Measurements from ENCODE around the gene REPS2. TPM values are rescaled to one million over a fixed set of nuclear protein-coding genes. Genes with fewer than 3 reads are reported as not detected.

REPS2 gene
- polyA plus RNA-seq, 2 donors: 0.51 to 1.3 TPM

- no peaks in the 10 kb centered on the region for H3K4me1 ChIP-seq (ENCODE audit: control insufficient read depth in 2 of 2, insufficient read depth in 2 of 2, low read length in 1 of 2)
- WGBS, 2 donors: 32 to 40% methylated on average over 7 of the region's 7 CpGs
Measured at GRCh38 chrX:17082831-17083230, 136.4 kb downstream of the REPS2 start.

DNA sequence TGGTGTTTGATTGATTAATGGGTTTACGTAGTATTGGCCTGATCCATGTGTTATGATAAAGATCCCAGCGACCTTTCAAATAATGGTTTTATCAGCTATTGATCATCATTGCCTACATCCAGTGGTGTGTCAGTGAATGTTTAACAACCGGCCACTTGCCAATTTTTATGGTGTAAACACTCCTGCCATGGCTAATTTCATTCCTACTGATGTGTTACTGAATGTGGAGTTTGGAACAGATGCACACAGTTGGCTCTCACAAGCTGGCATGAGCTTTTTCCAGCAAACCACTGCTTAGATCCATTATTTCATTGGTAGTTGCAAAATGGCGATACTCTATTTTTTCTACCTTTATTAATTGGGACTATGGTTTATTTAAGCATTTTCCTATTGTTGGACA lies 139.9 kb downstream of the REPS2 start:
- Histone ChIP-seq H3K27ac (ENCODE audit: low read depth in 2 of 2, low read length in 1 of 2) (no peak overlapping the region), H3K36me3 (ENCODE audit: control insufficient read depth in 2 of 2, insufficient read depth in 2 of 2, low read length in 1 of 2) (no peaks in the 10 kb centered on the region), H3K4me3 (ENCODE audit: low read depth in 1 of 2, low read length in 2 of 2) (no peak overlapping the region), H3K27me3 (ENCODE audit: control insufficient read depth in 1 of 2, insufficient read depth in 2 of 2, low read length in 2 of 2) (peaks cover 0 to 3% of the 10 kb centered on the region in 2 donors), H3K9me3 (ENCODE audit: control insufficient read depth in 2 of 2, insufficient read depth in 1 of 2, low read depth in 1 of 2, low read length in 1 of 2) (no peaks in the 10 kb centered on the region), H3K4me1 (ENCODE audit: control insufficient read depth in 2 of 2, insufficient read depth in 2 of 2, low read length in 1 of 2) (no peaks in the 10 kb centered on the region)
- 86 to 93% methylated on average over 4 of the region's 4 CpGs for WGBS, 2 donors

More at GRCh38 chrX:17082831-17083230, 136.4 kb downstream of the REPS2 start:
- Histone ChIP-seq H3K4me3 (ENCODE audit: low read depth in 1 of 2, low read length in 2 of 2) (no peak overlapping the region), H3K9me3 (ENCODE audit: control insufficient read depth in 2 of 2, insufficient read depth in 1 of 2, low read depth in 1 of 2, low read length in 1 of 2) (no peaks in the 10 kb centered on the region), H3K27ac (ENCODE audit: low read depth in 2 of 2, low read length in 1 of 2) (no peak overlapping the region), H3K36me3 (ENCODE audit: control insufficient read depth in 2 of 2, insufficient read depth in 2 of 2, low read length in 1 of 2) (no peaks in the 10 kb centered on the region), H3K27me3 (ENCODE audit: control insufficient read depth in 1 of 2, insufficient read depth in 2 of 2, low read length in 2 of 2) (peaks cover 0 to 3% of the 10 kb centered on the region in 2 donors)

- peaks cover 0 to under 1% of the 10 kb centered on the region in 2 donors for H3K9me3 ChIP-seq (ENCODE audit: control insufficient read depth in 2 of 2, insufficient read depth in 1 of 2, low read depth in 1 of 2, low read length in 1 of 2)
- no peak overlapping the region for H3K4me3 ChIP-seq (ENCODE audit: low read depth in 1 of 2, low read length in 2 of 2)
- no peaks in the 10 kb centered on the region for H3K4me1 ChIP-seq (ENCODE audit: control insufficient read depth in 2 of 2, insufficient read depth in 2 of 2, low read length in 1 of 2)
- H3K27ac ChIP-seq (ENCODE audit: low read depth in 2 of 2, low read length in 1 of 2): no peak overlapping the region
- peaks cover 0 to 3% of the 10 kb centered on the region in 2 donors for H3K27me3 ChIP-seq (ENCODE audit: control insufficient read depth in 1 of 2, insufficient read depth in 2 of 2, low read length in 2 of 2)
- H3K36me3 ChIP-seq (ENCODE audit: control insufficient read depth in 2 of 2, insufficient read depth in 2 of 2, low read length in 1 of 2): no peaks in the 10 kb centered on the region
Measured at GRCh38 chrX:17095161-17095560, 148.7 kb downstream of the REPS2 start.

GRCh38 chrX:17098516-17099247 lies 152.2 kb downstream of the REPS2 start:
- peaks cover 0 to 2% of the 10 kb centered on the region in 2 donors for H3K9me3 ChIP-seq (ENCODE audit: control insufficient read depth in 2 of 2, insufficient read depth in 1 of 2, low read depth in 1 of 2, low read length in 1 of 2)
- peaks cover 0 to 3% of the 10 kb centered on the region in 2 donors for H3K27me3 ChIP-seq (ENCODE audit: control insufficient read depth in 1 of 2, insufficient read depth in 2 of 2, low read length in 2 of 2)
- WGBS, 2 donors: 57 to 100% methylated on average over 1 of the region's 1 CpG
- no peak overlapping the region for H3K4me3 ChIP-seq (ENCODE audit: low read depth in 1 of 2, low read length in 2 of 2)
- no peaks in the 10 kb centered on the region for H3K36me3 ChIP-seq (ENCODE audit: control insufficient read depth in 2 of 2, insufficient read depth in 2 of 2, low read length in 1 of 2)
- H3K27ac ChIP-seq (ENCODE audit: low read depth in 2 of 2, low read length in 1 of 2): no peak overlapping the region
- no peaks in the 10 kb centered on the region for H3K4me1 ChIP-seq (ENCODE audit: control insufficient read depth in 2 of 2, insufficient read depth in 2 of 2, low read length in 1 of 2)

DNA sequence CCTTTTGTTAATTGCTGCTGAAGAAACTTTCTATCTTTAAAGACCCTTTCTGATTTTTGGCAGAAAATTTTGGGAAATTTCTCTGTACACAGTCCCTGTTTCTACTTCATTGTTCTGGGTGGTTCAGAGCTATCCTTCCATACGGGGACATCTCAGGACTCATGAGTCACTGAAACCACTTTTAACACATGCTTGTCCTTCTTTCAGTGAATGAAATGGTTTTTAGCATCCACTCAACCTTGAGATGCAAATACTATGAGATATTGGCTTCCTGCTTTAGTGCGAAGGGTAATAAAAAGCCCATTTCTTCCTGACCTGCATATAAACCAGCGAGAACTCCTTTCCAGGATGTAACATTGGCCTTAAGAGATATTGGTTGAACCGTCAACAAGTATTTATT lies 158.0 kb downstream of the REPS2 start:
- Histone ChIP-seq H3K27ac (ENCODE audit: low read depth in 2 of 2, low read length in 1 of 2) (no peak overlapping the region), H3K9me3 (ENCODE audit: control insufficient read depth in 2 of 2, insufficient read depth in 1 of 2, low read depth in 1 of 2, low read length in 1 of 2) (peaks cover 0 to 2% of the 10 kb centered on the region in 2 donors), H3K27me3 (ENCODE audit: control insufficient read depth in 1 of 2, insufficient read depth in 2 of 2, low read length in 2 of 2) (no peaks in the 10 kb centered on the region), H3K36me3 (ENCODE audit: control insufficient read depth in 2 of 2, insufficient read depth in 2 of 2, low read length in 1 of 2) (no peaks in the 10 kb centered on the region), H3K4me3 (ENCODE audit: low read depth in 1 of 2, low read length in 2 of 2) (no peak overlapping the region), H3K4me1 (ENCODE audit: control insufficient read depth in 2 of 2, insufficient read depth in 2 of 2, low read length in 1 of 2) (no peaks in the 10 kb centered on the region)
- 64 to 82% methylated on average over 4 of the region's 4 CpGs for whole genome bisulfite sequencing, 2 donors

DNA sequence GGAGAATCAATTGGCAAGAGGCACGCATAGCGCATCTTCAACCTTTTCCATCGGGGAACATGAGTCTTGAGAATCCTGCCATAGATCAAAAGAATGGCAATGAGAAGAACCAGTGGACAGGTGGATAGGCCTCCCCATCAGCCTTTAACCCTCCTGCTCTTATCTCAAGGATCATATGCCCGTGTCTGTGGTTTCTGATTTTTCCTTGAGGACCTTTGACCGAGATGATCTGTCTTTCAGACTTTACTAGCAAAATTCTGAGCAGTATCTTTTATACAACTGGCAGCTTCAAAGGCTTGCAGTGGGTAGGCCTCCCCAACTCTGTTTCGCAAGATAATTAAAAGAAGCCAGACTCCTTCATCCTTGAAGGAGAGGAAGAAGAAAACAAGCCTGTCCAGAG lies 174.4 kb downstream of the REPS2 start:
- Histone ChIP-seq H3K4me3 (ENCODE audit: low read depth in 1 of 2, low read length in 2 of 2) (no peak overlapping the region), H3K4me1 (ENCODE audit: control insufficient read depth in 2 of 2, insufficient read depth in 2 of 2, low read length in 1 of 2) (no peaks in the 10 kb centered on the region), H3K27ac (ENCODE audit: low read depth in 2 of 2, low read length in 1 of 2) (no peak overlapping the region), H3K27me3 (ENCODE audit: control insufficient read depth in 1 of 2, insufficient read depth in 2 of 2, low read length in 2 of 2) (no peaks in the 10 kb centered on the region), H3K36me3 (ENCODE audit: control insufficient read depth in 2 of 2, insufficient read depth in 2 of 2, low read length in 1 of 2) (no peaks in the 10 kb centered on the region), H3K9me3 (ENCODE audit: control insufficient read depth in 2 of 2, insufficient read depth in 1 of 2, low read depth in 1 of 2, low read length in 1 of 2) (peaks cover 0 to 5% of the 10 kb centered on the region in 2 donors)
- 77 to 87% methylated on average over 6 of the region's 6 CpGs for WGBS, 2 donors

DNA sequence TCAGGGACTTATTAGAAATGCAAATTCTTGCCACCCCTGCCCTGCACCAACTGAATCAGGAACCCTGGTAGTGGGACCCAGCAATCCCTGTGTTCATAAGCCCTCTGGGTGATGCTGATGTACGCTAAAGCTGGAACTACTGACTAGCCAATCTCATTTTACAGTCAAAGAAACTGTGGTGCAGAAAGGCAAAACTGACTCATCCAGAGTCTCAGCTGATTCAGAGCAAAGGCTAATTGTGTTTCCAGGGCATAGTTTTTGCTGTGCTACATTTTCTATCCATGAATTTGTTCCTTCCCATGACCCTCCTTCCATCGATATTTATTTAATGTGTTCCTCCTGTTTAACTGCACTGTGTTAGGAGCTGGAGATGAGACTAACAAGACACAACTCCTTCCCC lies 207.5 kb downstream of the REPS2 start:
- H3K27ac ChIP-seq (ENCODE audit: low read depth in 2 of 2, low read length in 1 of 2): no peak overlapping the region
- no peaks in the 10 kb centered on the region for H3K9me3 ChIP-seq (ENCODE audit: control insufficient read depth in 2 of 2, insufficient read depth in 1 of 2, low read depth in 1 of 2, low read length in 1 of 2)
- WGBS, 2 donors: 80 to 90% methylated on average over 2 of the region's 2 CpGs
- H3K4me1 ChIP-seq (ENCODE audit: control insufficient read depth in 2 of 2, insufficient read depth in 2 of 2, low read length in 1 of 2): no peaks in the 10 kb centered on the region
- H3K36me3 ChIP-seq (ENCODE audit: control insufficient read depth in 2 of 2, insufficient read depth in 2 of 2, low read length in 1 of 2): no peaks in the 10 kb centered on the region
- no peak overlapping the region for H3K4me3 ChIP-seq (ENCODE audit: low read depth in 1 of 2, low read length in 2 of 2)
- peaks cover 0 to 4% of the 10 kb centered on the region in 2 donors for H3K27me3 ChIP-seq (ENCODE audit: control insufficient read depth in 1 of 2, insufficient read depth in 2 of 2, low read length in 2 of 2)

GRCh38 chrX:17160975-17161374 lies 214.5 kb downstream of the REPS2 start:
- H3K4me1 ChIP-seq (ENCODE audit: control insufficient read depth in 2 of 2, insufficient read depth in 2 of 2, low read length in 1 of 2): no peaks in the 10 kb centered on the region
- no peak overlapping the region for H3K4me3 ChIP-seq (ENCODE audit: low read depth in 1 of 2, low read length in 2 of 2)
- no peaks in the 10 kb centered on the region for H3K9me3 ChIP-seq (ENCODE audit: control insufficient read depth in 2 of 2, insufficient read depth in 1 of 2, low read depth in 1 of 2, low read length in 1 of 2)
- no peaks in the 10 kb centered on the region for H3K27me3 ChIP-seq (ENCODE audit: control insufficient read depth in 1 of 2, insufficient read depth in 2 of 2, low read length in 2 of 2)
- 96 to 97% methylated on average over 1 of the region's 1 CpG for WGBS, 2 donors
- H3K36me3 ChIP-seq (ENCODE audit: control insufficient read depth in 2 of 2, insufficient read depth in 2 of 2, low read length in 1 of 2): no peaks in the 10 kb centered on the region
- H3K27ac ChIP-seq (ENCODE audit: low read depth in 2 of 2, low read length in 1 of 2): no peak overlapping the region

- 61 to 74% methylated on average over 1 of the region's 1 CpG for WGBS, 2 donors
Measured at GRCh38 chrX:17161991-17162390, 215.5 kb downstream of the REPS2 start.

GRCh38 chrX:17164079-17164478 lies 217.6 kb downstream of the REPS2 start:
- Histone ChIP-seq H3K36me3 (ENCODE audit: control insufficient read depth in 2 of 2, insufficient read depth in 2 of 2, low read length in 1 of 2) (no peaks in the 10 kb centered on the region), H3K27me3 (ENCODE audit: control insufficient read depth in 1 of 2, insufficient read depth in 2 of 2, low read length in 2 of 2) (no peaks in the 10 kb centered on the region), H3K4me3 (ENCODE audit: low read depth in 1 of 2, low read length in 2 of 2) (no peak overlapping the region), H3K9me3 (ENCODE audit: control insufficient read depth in 2 of 2, insufficient read depth in 1 of 2, low read depth in 1 of 2, low read length in 1 of 2) (no peaks in the 10 kb centered on the region), H3K4me1 (ENCODE audit: control insufficient read depth in 2 of 2, insufficient read depth in 2 of 2, low read length in 1 of 2) (no peaks in the 10 kb centered on the region), H3K27ac (ENCODE audit: low read depth in 2 of 2, low read length in 1 of 2) (no peak overlapping the region)
- WGBS, 2 donors: 81 to 83% methylated on average over 1 of the region's 1 CpG

More at GRCh38 chrX:17161991-17162390, 215.5 kb downstream of the REPS2 start:
- H3K27ac ChIP-seq (ENCODE audit: low read depth in 2 of 2, low read length in 1 of 2): no peak overlapping the region
- no peak overlapping the region for H3K4me3 ChIP-seq (ENCODE audit: low read depth in 1 of 2, low read length in 2 of 2)
- H3K36me3 ChIP-seq (ENCODE audit: control insufficient read depth in 2 of 2, insufficient read depth in 2 of 2, low read length in 1 of 2): no peaks in the 10 kb centered on the region
- H3K4me1 ChIP-seq (ENCODE audit: control insufficient read depth in 2 of 2, insufficient read depth in 2 of 2, low read length in 1 of 2): no peaks in the 10 kb centered on the region
- H3K9me3 ChIP-seq (ENCODE audit: control insufficient read depth in 2 of 2, insufficient read depth in 1 of 2, low read depth in 1 of 2, low read length in 1 of 2): no peaks in the 10 kb centered on the region
- no peaks in the 10 kb centered on the region for H3K27me3 ChIP-seq (ENCODE audit: control insufficient read depth in 1 of 2, insufficient read depth in 2 of 2, low read length in 2 of 2)

Data from esophagus (tissue), 2 donors.